ENCODE results near the gene CDH2.

DNA sequence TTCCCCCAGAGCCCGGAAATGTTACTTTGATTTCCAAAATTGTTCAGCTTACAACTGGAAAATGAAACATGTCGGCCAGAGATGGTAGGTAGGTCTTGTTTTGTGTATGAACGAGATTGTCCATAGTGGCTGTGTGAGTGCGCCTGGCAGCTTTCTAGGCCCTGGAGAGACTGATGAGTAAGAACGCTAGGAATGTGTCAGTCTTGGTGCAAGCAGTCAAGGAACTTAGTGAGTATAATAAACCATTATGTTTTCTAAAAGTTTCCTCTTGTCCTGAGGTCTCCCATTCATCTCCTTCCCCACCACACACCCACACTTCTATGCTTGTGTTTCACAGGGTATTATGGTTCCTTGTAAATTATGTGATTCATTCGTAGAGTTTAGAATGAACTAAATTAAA, 234.2 kb downstream of the CDH2 start:
- no peak for TF ChIP-seq GATA2 (IDR thresholded peaks at IDR 0.05; ENCODE audit: low read depth, low read length)
- TF ChIP-seq GATA3 (IDR thresholded peaks at IDR 0.05; ENCODE audit: low read depth, low read length): no peak

Data from SH-SY5Y (cell line).